Psoas muscle (tissue), 8 donors: Measurements from ENCODE around the gene ELN. TPM values are rescaled to one million over a fixed set of nuclear protein-coding genes. Genes with fewer than 3 reads are reported as not detected.

Experiments used
- ATAC-seq, 4 donors: fragments of 200-7000 bp; cut with Tn5 transposase; one replicate each; pipeline ENCODE4 v1.9.1; 2020; ENCODE audit warnings: moderate library complexity in 3 of 4, mild to moderate bottlenecking in 2 of 4
- DNase-seq, 2 donors: peaks; one replicate each; pipeline ENCODE4 v3.0.0-alpha.2; 2020
- H3K27ac ChIP-seq: fragments of 200-600 bp; one replicate; pipeline ENCODE4 v1.8.0; 2022
- H3K27me3 ChIP-seq, 3 donors: fragments of 200-600 bp in 1 of 3; one replicate each; pipeline versions ENCODE4 v1.6.1 to v1.8.0; 2013 to 2022; ENCODE audit warnings: low read length in 2 of 3, mild to moderate bottlenecking in 2 of 3, moderate library complexity in 1 of 3; ENCODE audit not compliant: insufficient read depth in 3 of 3
- H3K36me3 ChIP-seq, 2 donors: fragments of 200-600 bp in 1 of 2; one replicate each; pipeline versions ENCODE4 v1.6.1 to v1.8.0; 2013 to 2022; ENCODE audit warnings: low read depth in 1 of 2, mild to moderate bottlenecking in 1 of 2, moderate library complexity in 1 of 2; ENCODE audit not compliant: insufficient read depth in 1 of 2
- H3K4me1 ChIP-seq: fragments of 200-600 bp; one replicate; pipeline ENCODE4 v1.8.0; 2022
- H3K4me3 ChIP-seq: fragments of 200-600 bp; one replicate; pipeline ENCODE4 v1.8.0; 2022; ENCODE audit warnings: mild to moderate bottlenecking
- H3K9me3 ChIP-seq: fragments of 200-600 bp; one replicate; pipeline ENCODE4 v1.8.0; 2022
- WGBS, 3 donors: extraction: QIAGEN DNeasy Blood & Tissue Kit; methylation state at CpG; one replicate each; pipeline versions ENCODE4 v1.1.6 to v1.1.7; 2013; 5-methylcytosine and 5-hydroxymethylcytosine counted together
- intact Hi-C, 2 donors: fragments of 100-400 bp; cut with DNase I; formaldehyde crosslinking; loops; one replicate each; pipeline versions ENCODE4 v1.11.0 to v1.14.2; 2022
- polyA plus RNA-seq, 3 donors: library from polyadenylated mRNA; stranded (reverse); fragments of 200-250 nt; gene quantifications; one replicate each; pipeline ENCODE4 v1.2.3, GENCODE V29; 2013
- total RNA-seq, 4 donors: library from RNA; stranded (reverse); fragmentation: NEBNext Ultra II Directional in 2 of 4; extraction: Animal tissue kit (Norgen Biotek cat#: 25700) in 2 of 4; gene quantifications; one replicate each; pipeline versions ENCODE4 v1.2.1 to v1.2.4, GENCODE V29; 2021 to 2023
- TF ChIP-seq, protein P1 (sequence below): fragments of 200-600 bp; IDR thresholded peaks from one replicate; pipeline ENCODE4 v1.8.0; 2022; ENCODE audit warnings: antibody characterized with exemption
- donor health status: healthy with polysubstance abuse.
- donor health status: DM: no; HTN: no; CAD: no; lungs with moderate emphysema.
- donor health status: Bipolar disorder and iron deficiency.
- donor health status: healthy.
- donor health status: DM: yes; HTN: yes; CAD: no.
- donor health status: DM: no; HTN: no; CAD: no.
- donor health status: DM: no; HTN: no; CAD: no.
- donor health status: DM: yes; HTN: yes; CAD: no.

ELN gene
- total and polyA plus RNA-seq, 7 donors: 10.6 to 41.1 (median 16.3) TPM

GRCh38 chr7:74032624-74033371 is 4.8 kb downstream of the ELN start:
- DNase-seq (peak; percentile 42 to 58), ATAC-seq (no peak)
- peaks cover 50% of the 10 kb centered on the region for H3K4me1 ChIP-seq
- 72 to 88% (median 76%) methylated on average over 8 of the region's 8 CpGs for WGBS, 3 donors
- H3K36me3 ChIP-seq: no peaks in the 10 kb centered on the region
- TF ChIP-seq, protein P1, sequence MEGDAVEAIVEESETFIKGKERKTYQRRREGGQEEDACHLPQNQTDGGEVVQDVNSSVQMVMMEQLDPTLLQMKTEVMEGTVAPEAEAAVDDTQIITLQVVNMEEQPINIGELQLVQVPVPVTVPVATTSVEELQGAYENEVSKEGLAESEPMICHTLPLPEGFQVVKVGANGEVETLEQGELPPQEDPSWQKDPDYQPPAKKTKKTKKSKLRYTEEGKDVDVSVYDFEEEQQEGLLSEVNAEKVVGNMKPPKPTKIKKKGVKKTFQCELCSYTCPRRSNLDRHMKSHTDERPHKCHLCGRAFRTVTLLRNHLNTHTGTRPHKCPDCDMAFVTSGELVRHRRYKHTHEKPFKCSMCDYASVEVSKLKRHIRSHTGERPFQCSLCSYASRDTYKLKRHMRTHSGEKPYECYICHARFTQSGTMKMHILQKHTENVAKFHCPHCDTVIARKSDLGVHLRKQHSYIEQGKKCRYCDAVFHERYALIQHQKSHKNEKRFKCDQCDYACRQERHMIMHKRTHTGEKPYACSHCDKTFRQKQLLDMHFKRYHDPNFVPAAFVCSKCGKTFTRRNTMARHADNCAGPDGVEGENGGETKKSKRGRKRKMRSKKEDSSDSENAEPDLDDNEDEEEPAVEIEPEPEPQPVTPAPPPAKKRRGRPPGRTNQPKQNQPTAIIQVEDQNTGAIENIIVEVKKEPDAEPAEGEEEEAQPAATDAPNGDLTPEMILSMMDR: no peak
- H3K9me3 ChIP-seq: no peaks in the 10 kb centered on the region
- intact Hi-C loops: no loop called here
- peak overlapping the region; percentile 72 for H3K27ac ChIP-seq
- peak overlapping the region; percentile 1 for H3K4me3 ChIP-seq
- peaks cover 0 to 5% (median 0%) of the 10 kb centered on the region in 3 donors for H3K27me3 ChIP-seq

DNA sequence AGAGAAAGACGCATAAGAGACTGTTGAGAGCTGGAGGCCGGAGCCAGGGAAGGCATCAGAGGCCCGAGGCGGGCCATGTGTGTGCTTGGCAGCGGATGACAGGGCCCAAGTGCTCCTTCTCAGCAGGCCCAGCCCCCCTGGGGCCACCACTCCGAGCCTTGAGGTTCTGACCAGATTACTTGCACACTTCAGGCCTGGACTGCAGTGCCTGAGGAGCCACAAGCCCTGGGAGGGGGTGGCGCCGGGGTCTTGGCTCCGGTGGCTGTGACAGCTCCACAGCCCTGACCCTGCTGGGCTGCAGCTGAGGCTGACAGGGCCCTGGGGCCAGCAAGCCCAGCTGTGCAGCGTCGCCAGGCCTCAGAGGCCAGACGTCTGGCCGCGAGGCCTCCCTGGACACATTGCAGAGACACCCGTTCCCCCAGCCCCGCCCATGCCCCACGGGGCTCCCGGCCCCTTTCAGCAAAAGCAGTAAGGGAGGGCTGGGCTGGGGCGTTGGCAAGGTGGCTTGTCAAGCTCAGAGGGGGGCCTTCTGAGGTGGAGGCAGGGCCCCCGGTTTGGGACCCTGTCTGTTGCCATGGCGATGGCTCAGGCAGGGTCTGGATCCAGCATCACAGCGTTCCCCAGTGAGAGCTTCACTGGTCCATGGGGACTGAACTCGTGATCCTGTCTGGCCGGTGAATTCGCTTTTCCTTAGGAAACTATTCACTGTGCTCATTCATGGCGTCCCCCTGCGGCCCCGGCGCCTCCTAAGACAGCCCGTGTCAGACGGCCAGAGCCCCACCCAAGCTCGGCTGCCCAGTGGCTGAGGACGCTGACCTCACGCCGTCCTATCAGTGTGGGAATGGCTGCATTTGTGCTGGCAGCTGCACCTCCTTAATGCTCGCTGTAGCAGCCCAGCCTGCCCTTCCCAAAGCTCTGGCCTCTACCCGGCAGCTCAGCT is 5.7 kb downstream of the ELN start:
- Histone ChIP-seq H3K4me1 (peaks cover 58% of the 10 kb centered on the region), H3K27me3 (no peaks in the 10 kb centered on the region), H3K9me3 (no peaks in the 10 kb centered on the region), H3K36me3 (no peaks in the 10 kb centered on the region), H3K27ac (peak overlapping the region; percentile 72), H3K4me3 (no peak overlapping the region)
- WGBS, 3 donors: 31 to 34% (median 33%) methylated on average over 36 to 37 of the region's 37 CpGs
- ATAC-seq (peak; percentile 7 to 55 (median 36)), DNase-seq (peak; percentile 78 to 90)
- intact Hi-C loops: no loop called here
- TF ChIP-seq, protein P1: no peak

GRCh38 chr7:74037609-74038008 is 9.6 kb downstream of the ELN start:
- H3K4me1 ChIP-seq: peaks cover 47% of the 10 kb centered on the region

DNA sequence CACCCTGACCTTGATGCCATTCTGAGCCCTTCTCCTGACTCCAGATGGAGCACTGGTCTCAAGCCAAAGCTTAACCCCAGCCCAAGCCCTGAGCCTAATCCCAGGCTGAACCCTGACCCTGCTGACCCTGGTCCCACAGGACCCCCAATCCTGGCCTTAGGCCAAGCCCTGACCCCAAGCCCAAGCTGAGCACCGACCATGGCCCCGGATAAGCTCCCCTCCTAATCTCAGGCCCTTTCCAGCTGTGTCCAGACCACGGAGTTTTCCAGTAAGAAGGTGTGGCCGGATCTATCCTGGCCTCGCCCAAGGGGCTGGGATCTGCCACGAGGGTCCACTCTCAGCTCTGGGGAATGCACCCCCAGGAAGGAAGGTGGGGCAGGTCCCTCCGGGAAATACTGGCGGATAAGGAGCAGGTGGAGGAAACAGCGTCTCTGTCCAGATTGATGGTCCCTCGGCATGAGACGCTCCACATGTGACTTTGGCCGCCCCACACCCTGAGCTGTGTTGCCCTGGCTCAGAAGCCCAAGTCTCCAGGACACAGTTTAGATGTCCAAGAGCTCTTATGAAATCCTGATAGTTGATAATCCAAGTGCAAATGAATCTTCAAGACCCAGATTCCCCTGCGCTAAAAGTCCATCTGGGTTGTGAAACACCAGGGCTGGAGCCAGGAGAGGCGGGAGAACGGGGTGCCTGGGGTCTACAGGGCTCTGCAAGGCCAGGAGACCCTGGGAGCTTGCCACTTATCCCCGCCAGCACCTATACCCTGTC is 10.4 kb downstream of the ELN start:
- no peaks in the 10 kb centered on the region for H3K27me3 ChIP-seq
- peak; percentile 70 to 86 (median 75) for ATAC-seq
- WGBS, 3 donors: 29 to 38% (median 30%) methylated on average over 16 of the region's 16 CpGs
- H3K36me3 ChIP-seq: no peaks in the 10 kb centered on the region
- TF ChIP-seq, protein P1: no peak
- intact Hi-C loops: no loop called here
- no peaks in the 10 kb centered on the region for H3K9me3 ChIP-seq
- peak overlapping the region; percentile 12 for H3K4me3 ChIP-seq
- peak overlapping the region; percentile 86 for H3K27ac ChIP-seq
- DNase-seq: peak; percentile 78 to 87
- H3K4me1 ChIP-seq: peaks cover 39% of the 10 kb centered on the region

More at GRCh38 chr7:74037609-74038008, 9.6 kb downstream of the ELN start:
- ATAC-seq (peak in 1 of 4 donors; percentile 12), DNase-seq (peak in 1 of 2 donors; percentile 57)
- no peak overlapping the region for H3K4me3 ChIP-seq
- no peaks in the 10 kb centered on the region for H3K27me3 ChIP-seq
- 79 to 84% (median 82%) methylated on average over 8 of the region's 8 CpGs for whole genome bisulfite sequencing, 3 donors
- no peaks in the 10 kb centered on the region for H3K9me3 ChIP-seq
- peak overlapping the region; percentile 86 for H3K27ac ChIP-seq
- H3K36me3 ChIP-seq: no peaks in the 10 kb centered on the region
- intact Hi-C loops: no loop called here
- TF ChIP-seq, protein P1: no peak
